Liver (tissue), 9 donors: ENCODE results near the gene TRMT10B. TPM values are rescaled to one million over a fixed set of nuclear protein-coding genes. Genes with fewer than 3 reads are reported as not detected.

Source experiments
- DNase-seq: peaks from one replicate; pipeline ENCODE4 v3.0.0-alpha.2; 2017; ENCODE audit warnings: low spot score
- H3K27ac ChIP-seq, 2 donors: one replicate each; pipeline ENCODE4 v1.7.0; 2013; ENCODE audit warnings: inconsistent platforms in 2 of 2, low read length in 2 of 2, control low read depth in 1 of 2, low read depth in 1 of 2, mild to moderate bottlenecking in 1 of 2
- H3K27me3 ChIP-seq, 4 donors: one replicate each; pipeline versions ENCODE4 v1.6.1 to v1.7.0; 2013; ENCODE audit warnings: low read length in 3 of 4, inconsistent platforms in 1 of 4, mild to moderate bottlenecking in 1 of 4, moderate library complexity in 1 of 4; ENCODE audit not compliant: control insufficient read depth in 4 of 4, insufficient read depth in 4 of 4
- H3K36me3 ChIP-seq, 4 donors: one replicate each; pipeline versions ENCODE4 v1.6.1 to v1.7.0; 2013; ENCODE audit warnings: low read length in 3 of 4, mild to moderate bottlenecking in 3 of 4, low read depth in 1 of 4, moderate library complexity in 1 of 4; ENCODE audit not compliant: control insufficient read depth in 4 of 4, insufficient read depth in 3 of 4
- H3K4me1 ChIP-seq, 4 donors: one replicate each; pipeline versions ENCODE4 v1.6.1 to v1.7.0; 2013; ENCODE audit warnings: low read length in 3 of 4, mild to moderate bottlenecking in 3 of 4, moderate library complexity in 1 of 4; ENCODE audit not compliant: control insufficient read depth in 4 of 4, insufficient read depth in 4 of 4
- H3K4me3 ChIP-seq, 3 donors: one replicate each; pipeline versions ENCODE4 v1.6.1 to v1.7.0; 2013; ENCODE audit warnings: low read length in 3 of 3, control low read depth in 1 of 3, low read depth in 1 of 3, mild to moderate bottlenecking in 1 of 3
- H3K9ac ChIP-seq, 2 donors: one replicate each; pipeline ENCODE4 v1.7.0; 2013; ENCODE audit warnings: low read length in 2 of 2, mild to moderate bottlenecking in 2 of 2, moderate library complexity in 2 of 2, control low read depth in 1 of 2, low read depth in 1 of 2
- H3K9me3 ChIP-seq, 4 donors: one replicate each; pipeline versions ENCODE4 v1.6.1 to v1.7.0; 2013; ENCODE audit warnings: low read length in 3 of 4; ENCODE audit not compliant: control insufficient read depth in 4 of 4
- EGR1 ChIP-seq, 2 donors: IDR thresholded peaks; 2 replicates each; pipeline ENCODE4 v1.6.1; 2016 to 2018; ENCODE audit warnings: antibody characterized with exemption in 2 of 2, low read depth in 2 of 2
- FOXA1 ChIP-seq: IDR thresholded peaks from 2 replicates; pipeline ENCODE4 v1.6.1; 2016; ENCODE audit warnings: antibody characterized with exemption
- FOXA2 ChIP-seq: IDR thresholded peaks from 2 replicates; pipeline ENCODE4 v1.6.1; 2016; ENCODE audit warnings: antibody characterized with exemption
- GABPA ChIP-seq, 2 donors: IDR thresholded peaks in 1 of 2; conservative IDR thresholded peaks in 1 of 2; 2 replicates each; pipeline ENCODE4 v1.6.1; 2016; ENCODE audit warnings: antibody characterized with exemption in 2 of 2, mild to moderate bottlenecking in 1 of 2, moderate library complexity in 1 of 2
- HNF4A ChIP-seq, 2 donors: conservative IDR thresholded peaks; 2 replicates each; pipeline ENCODE4 v1.6.1; 2016; ENCODE audit warnings: antibody characterized with exemption in 2 of 2, mild to moderate bottlenecking in 2 of 2
- HNF4G ChIP-seq: IDR thresholded peaks from 2 replicates; pipeline ENCODE4 v1.6.1; 2016; ENCODE audit warnings: antibody characterized with exemption
- JUND ChIP-seq, 2 donors: IDR thresholded peaks; 2 replicates each; pipeline ENCODE4 v1.6.1; 2016; ENCODE audit warnings: antibody characterized with exemption in 2 of 2
- MAX ChIP-seq: IDR thresholded peaks from 2 replicates; pipeline ENCODE4 v1.6.1; 2016; ENCODE audit warnings: antibody characterized with exemption
- NR2F2 ChIP-seq: IDR thresholded peaks from 2 replicates; pipeline ENCODE4 v1.6.1; 2016; ENCODE audit warnings: antibody characterized with exemption
- RAD21 ChIP-seq, 2 donors: IDR thresholded peaks; 2 replicates each; pipeline ENCODE4 v1.6.1; 2016; ENCODE audit warnings: antibody characterized with exemption in 2 of 2, mild to moderate bottlenecking in 2 of 2
- REST ChIP-seq: IDR thresholded peaks from 2 replicates; pipeline ENCODE4 v1.6.1; 2016; ENCODE audit warnings: antibody characterized with exemption, mild to moderate bottlenecking
- RXRA ChIP-seq, 2 donors: IDR thresholded peaks; 2 replicates each; pipeline ENCODE4 v1.6.1; 2017 to 2018; ENCODE audit warnings: antibody characterized with exemption in 2 of 2, mild to moderate bottlenecking in 1 of 2
- SP1 ChIP-seq: IDR thresholded peaks from 2 replicates; pipeline ENCODE4 v1.6.1; 2018; ENCODE audit warnings: antibody characterized with exemption, mild to moderate bottlenecking
- TAF1 ChIP-seq: conservative IDR thresholded peaks from 2 replicates; pipeline ENCODE4 v1.6.1; 2016; ENCODE audit warnings: antibody characterized with exemption, mild to moderate bottlenecking
- YY1 ChIP-seq: IDR thresholded peaks from 2 replicates; pipeline ENCODE4 v1.6.1; 2016; ENCODE audit warnings: antibody characterized with exemption, mild to moderate bottlenecking
- WGBS: extraction: QIAGEN DNeasy Blood & Tissue Kit; methylation state at CpG from one replicate; pipeline ENCODE4 v1.1.7; 2013; 5-methylcytosine and 5-hydroxymethylcytosine counted together
- polyA plus RNA-seq, 2 donors: library from polyadenylated mRNA; stranded (reverse) in 1 of 2; unstranded in 1 of 2; fragments of 200-250 nt in 1 of 2; fragments of >200 nt in 1 of 2; fragmentation: Nextera tagmentation in 1 of 2; extraction: Ambion mirVana in 1 of 2; gene quantifications; one replicate each; pipeline versions ENCODE4 v1.2.1 to v1.2.3, GENCODE V29; 2013 to 2015
- total RNA-seq, 2 donors: library from RNA; depleted of rRNA; stranded (reverse); fragments of >200 nt; gene quantifications; one replicate each; pipeline ENCODE4 v1.2.3, GENCODE V29; 2014
- TF ChIP-seq, protein P1 (sequence below): fragments of 150-350 bp; IDR thresholded peaks from 2 replicates; pipeline ENCODE4 v1.5.1; 2017; ENCODE audit warnings: improper control_type of control experiment, low read depth, low read length; ENCODE audit not compliant: missing input control
- TF ChIP-seq, protein P2 (sequence below): IDR thresholded peaks from 2 replicates; pipeline ENCODE4 v1.6.1; 2016; ENCODE audit warnings: antibody characterized with exemption
- TF ChIP-seq, protein P3 (sequence below): IDR thresholded peaks from 2 replicates; pipeline ENCODE4 v1.6.1; 2016; ENCODE audit warnings: antibody characterized with exemption
- donor health status: healthy.
- donor health status: healthy.
- donor health status: healthy.
- donor health status: healthy.
- donor health status: healthy.

Gene TRMT10B
- total and polyA plus RNA-seq, 4 donors, result 1.9 to 3.9 (median 2.1) TPM

DNA sequence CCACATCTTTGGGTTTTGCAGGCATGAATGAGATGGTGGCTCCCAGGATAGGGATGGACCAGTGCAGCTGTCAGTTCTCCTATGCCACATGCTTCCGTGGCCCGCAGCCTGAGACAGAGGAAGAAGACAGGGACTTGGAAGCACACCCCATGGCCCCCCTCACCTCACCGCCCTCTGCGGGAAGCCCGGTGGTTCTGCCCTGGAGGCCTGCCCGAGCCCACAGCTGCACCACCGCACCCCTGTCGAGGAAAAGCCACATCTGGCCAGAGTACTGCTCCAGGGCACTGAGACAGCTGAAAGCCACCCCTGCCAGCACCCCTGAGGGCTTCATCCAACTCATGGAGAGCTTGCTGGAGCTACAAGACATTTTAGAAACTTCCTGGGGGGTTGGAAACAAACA, 7.6 kb upstream of the TRMT10B start:
- Histone ChIP-seq H3K4me3 (no peak overlapping the region), H3K27me3 (no peaks in the 10 kb centered on the region), H3K4me1 (no peaks in the 10 kb centered on the region), H3K27ac (no peak overlapping the region), H3K9me3 (no peaks in the 10 kb centered on the region), H3K9ac (no peak overlapping the region), H3K36me3 (no peaks in the 10 kb centered on the region)
- TF ChIP-seq, protein P1, sequence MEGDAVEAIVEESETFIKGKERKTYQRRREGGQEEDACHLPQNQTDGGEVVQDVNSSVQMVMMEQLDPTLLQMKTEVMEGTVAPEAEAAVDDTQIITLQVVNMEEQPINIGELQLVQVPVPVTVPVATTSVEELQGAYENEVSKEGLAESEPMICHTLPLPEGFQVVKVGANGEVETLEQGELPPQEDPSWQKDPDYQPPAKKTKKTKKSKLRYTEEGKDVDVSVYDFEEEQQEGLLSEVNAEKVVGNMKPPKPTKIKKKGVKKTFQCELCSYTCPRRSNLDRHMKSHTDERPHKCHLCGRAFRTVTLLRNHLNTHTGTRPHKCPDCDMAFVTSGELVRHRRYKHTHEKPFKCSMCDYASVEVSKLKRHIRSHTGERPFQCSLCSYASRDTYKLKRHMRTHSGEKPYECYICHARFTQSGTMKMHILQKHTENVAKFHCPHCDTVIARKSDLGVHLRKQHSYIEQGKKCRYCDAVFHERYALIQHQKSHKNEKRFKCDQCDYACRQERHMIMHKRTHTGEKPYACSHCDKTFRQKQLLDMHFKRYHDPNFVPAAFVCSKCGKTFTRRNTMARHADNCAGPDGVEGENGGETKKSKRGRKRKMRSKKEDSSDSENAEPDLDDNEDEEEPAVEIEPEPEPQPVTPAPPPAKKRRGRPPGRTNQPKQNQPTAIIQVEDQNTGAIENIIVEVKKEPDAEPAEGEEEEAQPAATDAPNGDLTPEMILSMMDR, result no peak
- no peak for TF ChIP-seq MAX
- TF ChIP-seq SP1, result no peak
- no peak for TF ChIP-seq FOXA2
- no peak for TF ChIP-seq RXRA (IDR thresholded peaks at IDR 0.05)
- no peak for TF ChIP-seq YY1
- TF ChIP-seq, protein P2, sequence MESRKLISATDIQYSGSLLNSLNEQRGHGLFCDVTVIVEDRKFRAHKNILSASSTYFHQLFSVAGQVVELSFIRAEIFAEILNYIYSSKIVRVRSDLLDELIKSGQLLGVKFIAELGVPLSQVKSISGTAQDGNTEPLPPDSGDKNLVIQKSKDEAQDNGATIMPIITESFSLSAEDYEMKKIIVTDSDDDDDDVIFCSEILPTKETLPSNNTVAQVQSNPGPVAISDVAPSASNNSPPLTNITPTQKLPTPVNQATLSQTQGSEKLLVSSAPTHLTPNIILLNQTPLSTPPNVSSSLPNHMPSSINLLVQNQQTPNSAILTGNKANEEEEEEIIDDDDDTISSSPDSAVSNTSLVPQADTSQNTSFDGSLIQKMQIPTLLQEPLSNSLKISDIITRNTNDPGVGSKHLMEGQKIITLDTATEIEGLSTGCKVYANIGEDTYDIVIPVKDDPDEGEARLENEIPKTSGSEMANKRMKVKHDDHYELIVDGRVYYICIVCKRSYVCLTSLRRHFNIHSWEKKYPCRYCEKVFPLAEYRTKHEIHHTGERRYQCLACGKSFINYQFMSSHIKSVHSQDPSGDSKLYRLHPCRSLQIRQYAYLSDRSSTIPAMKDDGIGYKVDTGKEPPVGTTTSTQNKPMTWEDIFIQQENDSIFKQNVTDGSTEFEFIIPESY, result no peak
- TF ChIP-seq, protein P3, sequence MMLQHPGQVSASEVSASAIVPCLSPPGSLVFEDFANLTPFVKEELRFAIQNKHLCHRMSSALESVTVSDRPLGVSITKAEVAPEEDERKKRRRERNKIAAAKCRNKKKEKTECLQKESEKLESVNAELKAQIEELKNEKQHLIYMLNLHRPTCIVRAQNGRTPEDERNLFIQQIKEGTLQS, result no peak
- TF ChIP-seq RAD21 (IDR thresholded peaks at IDR 0.05), result no peak
- TF ChIP-seq JUND (IDR thresholded peaks at IDR 0.05), result no peak
- no peak for TF ChIP-seq GABPA (IDR thresholded peaks at IDR 0.05 in 1 of 2, conservative IDR thresholded peaks at IDR 0.05 in 1 of 2)
- no peak for TF ChIP-seq TAF1
- no peak for TF ChIP-seq NR2F2
- no peak for TF ChIP-seq FOXA1
- TF ChIP-seq EGR1 (IDR thresholded peaks at IDR 0.05; ENCODE audit: low read depth in 2 of 2), result no peak
- no peak for TF ChIP-seq HNF4G
- no peak for TF ChIP-seq HNF4A (conservative IDR thresholded peaks at IDR 0.05)
- no peak for TF ChIP-seq REST
- 86% methylated on average over 8 of the region's 8 CpGs for WGBS
- DNase-seq, result no peak
